H9 (cell line): ENCODE data around the gene TDRD3. TPM values are rescaled to one million over a fixed set of nuclear protein-coding genes. Genes with fewer than 3 reads are reported as not detected.

Source experiments
- DNase-seq: peaks from one replicate; pipeline ENCODE4 v3.0.0-alpha.2; 2017
- H2AFZ ChIP-seq: one replicate; pipeline ENCODE4 v1.6.1; 2013; ENCODE audit warnings: mild to moderate bottlenecking, low read length, control low read depth, moderate library complexity
- H2AK5ac ChIP-seq: 2 replicates; pipeline ENCODE4 v1.6.1; 2013; ENCODE audit warnings: low read length, control low read depth, mixed read lengths; ENCODE audit not compliant: insufficient read length
- H2BK120ac ChIP-seq: one replicate; pipeline ENCODE4 v1.6.1; 2013; ENCODE audit warnings: low read depth, mild to moderate bottlenecking, low read length, control low read depth, inconsistent platforms; ENCODE audit not compliant: poor library complexity, severe bottlenecking
- H2BK12ac ChIP-seq: 2 replicates; pipeline ENCODE4 v1.6.1; 2013; ENCODE audit warnings: low read length, control low read depth, mixed read lengths, low read depth; ENCODE audit not compliant: insufficient read length
- H2BK15ac ChIP-seq: 2 replicates; pipeline ENCODE4 v1.6.1; 2013; ENCODE audit warnings: low read depth, low read length, control low read depth
- H2BK20ac ChIP-seq: one replicate; pipeline ENCODE4 v1.6.1; 2013; ENCODE audit warnings: low read depth, mild to moderate bottlenecking, low read length, control low read depth, inconsistent platforms; ENCODE audit not compliant: poor library complexity, severe bottlenecking
- H2BK5ac ChIP-seq: 2 replicates; pipeline ENCODE4 v1.6.1; 2013; ENCODE audit warnings: low read length, control low read depth, mixed read lengths; ENCODE audit not compliant: insufficient read length
- H3K14ac ChIP-seq: 2 replicates; pipeline ENCODE4 v1.6.1; 2013; ENCODE audit warnings: low read length, control low read depth; ENCODE audit not compliant: insufficient read depth
- H3K18ac ChIP-seq: 2 replicates; pipeline ENCODE4 v1.6.1; 2013; ENCODE audit warnings: low read depth, mild to moderate bottlenecking, mixed read lengths, low read length, control low read depth; ENCODE audit not compliant: insufficient read length
- H3K23ac ChIP-seq: 2 replicates; pipeline ENCODE4 v1.6.1; 2013; ENCODE audit warnings: low read length, control low read depth, mixed read lengths, low read depth; ENCODE audit not compliant: insufficient read length
- H3K23me2 ChIP-seq: 2 replicates; pipeline ENCODE4 v1.6.1; 2013; ENCODE audit warnings: low read depth, mild to moderate bottlenecking, mixed read lengths, low read length, control low read depth; ENCODE audit not compliant: insufficient read length, poor library complexity, severe bottlenecking
- H3K27ac ChIP-seq: 2 replicates; pipeline ENCODE4 v1.5.1; 2013; ENCODE audit warnings: low read length, control low read depth, mixed read lengths, low read depth; ENCODE audit not compliant: insufficient read length
- H3K27me3 ChIP-seq: 2 replicates; pipeline ENCODE4 v1.6.1; 2013; ENCODE audit warnings: low read length, control low read depth, inconsistent platforms; ENCODE audit not compliant: insufficient read depth
- H3K4ac ChIP-seq: 2 replicates; pipeline ENCODE4 v1.6.1; 2013; ENCODE audit warnings: low read depth, mild to moderate bottlenecking, control low read depth, inconsistent platforms, low read length, moderate library complexity
- H3K4me1 ChIP-seq: 2 replicates; pipeline ENCODE4 v1.6.1; 2013; ENCODE audit warnings: low read length, control low read depth, inconsistent platforms; ENCODE audit not compliant: insufficient read depth
- H3K4me2 ChIP-seq: 2 replicates; pipeline ENCODE4 v1.6.1; 2013; ENCODE audit warnings: low read length, control low read depth, mixed read lengths; ENCODE audit not compliant: insufficient read length, insufficient read depth
- H3K56ac ChIP-seq: 2 replicates; pipeline ENCODE4 v1.6.1; 2013; ENCODE audit warnings: low read depth, mild to moderate bottlenecking, mixed read lengths, low read length, control low read depth; ENCODE audit not compliant: insufficient read length
- H3K79me1 ChIP-seq: 2 replicates; pipeline ENCODE4 v1.6.1; 2013; ENCODE audit warnings: low read depth, mild to moderate bottlenecking, moderate library complexity, low read length, control low read depth, inconsistent platforms; ENCODE audit not compliant: insufficient read depth, poor library complexity, severe bottlenecking
- H3K79me2 ChIP-seq: 2 replicates; pipeline ENCODE4 v1.6.1; 2013; ENCODE audit warnings: low read length, control low read depth, inconsistent platforms; ENCODE audit not compliant: insufficient read depth
- H3K9ac ChIP-seq: 2 replicates; pipeline ENCODE4 v1.6.1; 2013; ENCODE audit warnings: low read length, control low read depth, mixed read lengths; ENCODE audit not compliant: insufficient read length; ENCODE audit errors: extremely low read depth
- H3K9me3 ChIP-seq: one replicate; pipeline ENCODE4 v1.6.1; 2013; ENCODE audit warnings: low read depth, low read length, inconsistent platforms; ENCODE audit not compliant: control insufficient read depth
- H3T11ph ChIP-seq: one replicate; pipeline ENCODE4 v1.6.1; 2013; ENCODE audit warnings: mild to moderate bottlenecking, low read length, control low read depth, inconsistent platforms
- H4K20me1 ChIP-seq: one replicate; pipeline ENCODE4 v1.6.1; 2013; ENCODE audit not compliant: control insufficient read depth, insufficient read length, insufficient read depth
- H4K5ac ChIP-seq: 2 replicates; pipeline ENCODE4 v1.6.1; 2013; ENCODE audit warnings: low read depth, mild to moderate bottlenecking, mixed read lengths, low read length, control low read depth; ENCODE audit not compliant: insufficient read length
- H4K8ac ChIP-seq: replicated peaks from 2 replicates; pipeline ENCODE4 v1.6.1; 2013; ENCODE audit warnings: low read length, control low read depth, mixed read lengths, low read depth; ENCODE audit not compliant: insufficient read length
- H4K91ac ChIP-seq: 2 replicates; pipeline ENCODE4 v1.6.1; 2013; ENCODE audit warnings: low read depth, mild to moderate bottlenecking, moderate library complexity, mixed read lengths, low read length, control low read depth; ENCODE audit not compliant: insufficient read length
- H3K27ac Mint-ChIP-seq, 3 experiments: 2 replicates in 2 of 3; 3 replicates in 1 of 3; pipeline ENCODE4 v1.8.0; 2020 to 2021; ENCODE audit warnings: mixed read lengths in 3 of 3, mild to moderate bottlenecking in 1 of 3, moderate library complexity in 1 of 3
- H3K27me3 Mint-ChIP-seq: 2 replicates; pipeline ENCODE4 v1.8.0; 2021; ENCODE audit warnings: low read depth, mild to moderate bottlenecking, moderate library complexity, mixed read lengths
- H3K36me3 Mint-ChIP-seq, 3 experiments: 2 replicates in 2 of 3; 3 replicates in 1 of 3; pipeline ENCODE4 v1.8.0; 2020 to 2021; ENCODE audit warnings: low read depth in 3 of 3, mixed read lengths in 3 of 3; ENCODE audit not compliant: insufficient read depth in 1 of 3
- H3K4me1 Mint-ChIP-seq, 2 experiments: 2 replicates each; pipeline ENCODE4 v1.8.0; 2020; ENCODE audit warnings: mixed read lengths in 2 of 2
- H3K4me3 Mint-ChIP-seq, 2 experiments: 2 replicates in 1 of 2; 3 replicates in 1 of 2; pipeline ENCODE4 v1.8.0; 2020 to 2021; ENCODE audit warnings: mild to moderate bottlenecking in 2 of 2, mixed read lengths in 2 of 2, moderate library complexity in 1 of 2
- H3K9me3 Mint-ChIP-seq, 2 experiments: 2 replicates in 1 of 2; 3 replicates in 1 of 2; pipeline ENCODE4 v1.8.0; 2020; ENCODE audit warnings: mild to moderate bottlenecking in 2 of 2, mixed read lengths in 2 of 2, moderate library complexity in 1 of 2
- CTCF ChIP-seq: fragments of 200-600 bp; sonication (generic); conservative IDR thresholded peaks from 3 replicates; pipeline ENCODE4 v1.8.0; 2021; ENCODE audit warnings: antibody characterized with exemption, mild to moderate bottlenecking
- WGBS: extraction: QIAGEN DNeasy Blood & Tissue Kit; methylation state at CpG from one replicate; pipeline ENCODE4 v1.1.7; 2013; ENCODE audit warnings: missing lambda C conversion rate, low lambda C conversion rate, mixed read lengths; ENCODE audit not compliant: insufficient read length; ENCODE audit errors: extremely low coverage; 5-methylcytosine and 5-hydroxymethylcytosine counted together
- total RNA-seq: library from RNA; stranded (reverse); gene quantifications from 2 replicates; pipeline ENCODE4 v1.2.1, GENCODE V29; 2021

The TDRD3 gene
- total RNA-seq, 1 experiment from 2014 or later: 16.1 TPM

- TF ChIP-seq CTCF: no peak
Measured at GRCh38 chr13:60386250-60386649, 10.8 kb upstream of the TDRD3 start.

More at GRCh38 chr13:60386250-60386649, 10.8 kb upstream of the TDRD3 start:
- Histone ChIP-seq H3K4me2 (no peak overlapping the region), H3K56ac (no peak overlapping the region), H2BK120ac (no peak overlapping the region), H4K8ac (no peak overlapping the region), H3K9me3 (no peaks in the 10 kb centered on the region), H3K14ac (no peak overlapping the region), H3K79me1 (no peaks in the 10 kb centered on the region), H3K4ac (no peak overlapping the region), H3K18ac (no peak overlapping the region), H3K79me2 (no peaks in the 10 kb centered on the region), H3K27me3 (no peaks in the 10 kb centered on the region), H4K5ac (no peak overlapping the region), H3K23ac (no peak overlapping the region), H4K20me1 (no peaks in the 10 kb centered on the region), H4K91ac (no peak overlapping the region), H3K23me2 (no peaks in the 10 kb centered on the region), H2AK5ac (no peak overlapping the region), H2BK15ac (no peak overlapping the region), H3K9ac (no peak overlapping the region), H2AFZ (no peak overlapping the region), H3K4me1 (no peaks in the 10 kb centered on the region), H3K27ac (no peak overlapping the region), H2BK12ac (no peak overlapping the region), H2BK5ac (no peak overlapping the region), H2BK20ac (no peak overlapping the region), H3T11ph (no peak overlapping the region)
- Mint-ChIP-seq H3K9me3 (no peaks in the 10 kb centered on the region), H3K27ac (no peak overlapping the region), H3K4me3 (no peak overlapping the region), H3K4me1 (peaks cover 5 to 8% of the 10 kb centered on the region in 2 experiments), H3K36me3 (no peaks in the 10 kb centered on the region), H3K27me3 (no peaks in the 10 kb centered on the region)
- no peak for DNase-seq
- no CpG with 5 or more reads among the region's 2 CpGs for WGBS
